ENCODE measurements around the gene GLI2. TPM values are rescaled to one million over a fixed set of nuclear protein-coding genes. Genes with fewer than 3 reads are reported as not detected.
A peak's percentile ranks its signal among the peaks of the same experiment; 100 is the strongest.

Gene GLI2
- total RNA-seq, 1 experiment from 2014 or later = 3.2 TPM

GRCh38 chr2:120769076-120769786 lies 33.6 kb downstream of the GLI2 start:
- no peak for DNase-seq (ENCODE audit: low read depth)

- no peak for DNase-seq (ENCODE audit: low read depth)
Measured at GRCh38 chr2:120769787-120770120, 34.1 kb downstream of the GLI2 start.

- DNase-seq (ENCODE audit: low read depth) = no peak
Measured at GRCh38 chr2:120770176-120770575, 34.5 kb downstream of the GLI2 start.

- DNase-seq (ENCODE audit: low read depth) = no peak
Measured at GRCh38 chr2:120770641-120771040, 35.0 kb downstream of the GLI2 start.

GRCh38 chr2:120771111-120771780 lies 35.6 kb downstream of the GLI2 start:
- DNase-seq (ENCODE audit: low read depth) = peak; percentile 99

DNA sequence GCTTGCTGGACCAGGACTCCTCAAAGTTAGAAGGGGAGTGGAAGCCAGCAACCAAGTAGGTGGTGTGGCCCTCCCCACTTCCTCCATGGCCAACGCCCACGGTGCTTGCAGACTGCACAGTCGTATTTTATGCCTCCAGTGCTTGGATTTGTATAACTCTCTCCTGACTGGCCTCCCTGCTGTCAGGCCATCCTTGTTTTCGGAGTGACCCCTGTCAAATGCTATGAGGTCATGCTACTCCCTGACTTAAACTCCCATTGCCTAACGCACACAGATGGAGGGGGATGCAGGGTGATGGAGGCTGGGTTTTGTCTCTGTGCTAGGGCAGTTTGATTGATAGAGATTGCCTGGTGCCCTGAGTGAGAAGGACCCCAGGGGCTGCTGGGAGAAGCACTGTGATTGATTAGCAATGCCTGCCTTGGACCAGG lies 36.1 kb downstream of the GLI2 start:
- DNase-seq (ENCODE audit: low read depth) = no peak

DNA sequence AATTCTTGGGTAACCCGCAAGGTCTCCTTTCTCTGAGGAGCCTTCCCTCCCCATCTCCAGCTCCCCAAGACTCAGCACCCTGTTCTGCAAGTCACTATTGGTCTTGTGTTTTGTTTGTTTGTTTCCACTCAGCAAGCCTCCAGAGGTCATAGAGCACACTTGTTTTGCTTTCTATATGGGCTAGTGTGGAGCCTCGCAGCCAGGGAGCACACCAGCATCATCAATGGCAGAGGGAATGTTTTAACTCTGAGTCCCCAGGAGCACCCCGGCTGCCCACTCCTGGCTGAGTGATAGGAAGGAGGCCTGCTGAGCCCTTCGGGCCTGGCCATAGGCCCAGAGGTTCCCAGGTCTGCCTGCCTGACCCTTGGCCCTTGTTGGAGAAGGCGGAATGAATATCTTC lies 36.6 kb downstream of the GLI2 start:
- DNase-seq (ENCODE audit: low read depth) = no peak

GRCh38 chr2:120773186-120773800 lies 37.6 kb downstream of the GLI2 start:
- DNase-seq (ENCODE audit: low read depth) = no peak

GRCh38 chr2:120774557-120775160 lies 39.0 kb downstream of the GLI2 start:
- DNase-seq (ENCODE audit: low read depth) = peak; percentile 45

DNA sequence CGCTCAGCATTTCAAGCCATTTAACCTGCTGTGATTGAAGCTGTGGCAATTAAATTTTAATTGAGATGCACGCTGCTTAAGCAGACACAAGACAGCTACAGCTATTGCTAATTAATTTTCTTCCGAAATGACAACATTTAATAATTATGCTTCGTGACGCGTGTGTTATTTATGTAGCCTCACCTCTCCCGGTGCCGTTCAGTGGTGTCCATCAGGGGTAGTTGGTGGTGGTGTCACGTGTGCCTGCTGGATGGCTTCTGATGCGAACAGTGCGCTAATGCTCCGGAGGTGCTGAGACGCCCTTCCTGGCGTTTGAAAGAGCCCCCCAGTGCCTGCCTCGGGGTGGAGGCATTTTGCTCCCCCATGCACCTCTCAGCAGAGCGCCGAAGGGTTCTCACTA lies 39.5 kb downstream of the GLI2 start:
- DNase-seq (ENCODE audit: low read depth) = no peak

DNA sequence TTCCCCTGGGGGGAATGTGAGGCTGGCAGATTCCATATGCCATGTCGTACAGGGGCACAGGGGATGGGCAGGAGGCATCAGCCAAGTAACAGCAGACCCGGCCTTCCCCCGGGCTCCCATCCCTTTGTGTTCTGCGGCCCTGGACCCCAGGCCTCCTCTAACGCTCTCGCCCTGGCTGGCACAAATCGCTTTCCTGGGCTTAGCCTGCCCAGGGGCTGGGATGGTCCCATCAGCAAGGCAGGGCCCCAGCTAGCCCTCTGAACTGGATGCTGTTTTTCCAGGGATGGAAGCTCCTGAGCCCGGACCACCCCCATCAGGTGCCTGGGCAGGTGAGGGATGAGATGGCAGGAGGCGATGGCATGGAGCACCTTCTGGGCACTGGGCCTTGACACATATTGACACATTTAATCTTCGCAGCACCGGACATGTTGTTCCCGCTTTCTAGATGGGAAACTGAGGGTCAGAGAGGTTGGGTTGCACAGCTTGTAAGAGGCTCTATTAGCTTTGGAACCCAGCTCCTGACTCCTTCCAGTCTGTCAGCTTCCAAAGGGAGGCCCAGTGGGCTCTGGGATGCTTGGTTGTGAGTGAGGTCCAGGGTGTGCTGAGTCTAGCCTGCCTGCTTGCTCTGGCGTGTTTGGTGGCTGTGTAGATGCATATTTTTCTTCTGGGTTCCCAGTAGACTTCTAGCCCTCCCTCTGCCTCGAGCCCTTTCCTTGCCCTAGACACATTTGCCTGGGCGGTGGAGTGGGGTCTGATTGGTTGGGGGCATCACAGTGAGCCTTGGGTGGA lies 40.3 kb downstream of the GLI2 start:
- DNase-seq (ENCODE audit: low read depth) = no peak

DNA sequence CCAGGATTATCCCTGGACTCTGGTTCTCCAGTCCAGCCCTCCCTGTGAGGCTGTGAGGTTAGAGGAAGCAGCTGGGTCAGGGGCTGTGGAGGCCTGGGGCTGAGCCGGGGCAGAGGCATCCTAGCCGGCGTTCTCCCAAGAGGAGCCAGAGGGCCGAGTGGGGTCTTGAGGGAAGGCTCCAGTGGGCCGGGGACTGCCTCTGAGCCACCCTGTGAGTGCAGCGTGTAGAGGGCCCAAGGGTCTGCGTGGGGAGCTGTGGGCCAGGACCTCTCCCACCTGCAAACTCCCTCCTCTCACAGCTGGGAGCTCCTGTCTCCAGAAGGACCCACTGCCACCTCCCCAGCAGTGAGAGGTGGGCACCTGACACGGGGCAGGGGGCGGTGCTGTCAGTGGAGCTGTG lies 41.0 kb downstream of the GLI2 start:
- DNase-seq (ENCODE audit: low read depth) = no peak

- no peak for DNase-seq (ENCODE audit: low read depth)
Measured at GRCh38 chr2:120777170-120777751, 41.6 kb downstream of the GLI2 start.

- no peak for DNase-seq (ENCODE audit: low read depth)
Measured at GRCh38 chr2:120777787-120778186, 42.1 kb downstream of the GLI2 start.

GRCh38 chr2:120778244-120778643 lies 42.6 kb downstream of the GLI2 start:
- DNase-seq (ENCODE audit: low read depth) = peak; percentile 39

DNA sequence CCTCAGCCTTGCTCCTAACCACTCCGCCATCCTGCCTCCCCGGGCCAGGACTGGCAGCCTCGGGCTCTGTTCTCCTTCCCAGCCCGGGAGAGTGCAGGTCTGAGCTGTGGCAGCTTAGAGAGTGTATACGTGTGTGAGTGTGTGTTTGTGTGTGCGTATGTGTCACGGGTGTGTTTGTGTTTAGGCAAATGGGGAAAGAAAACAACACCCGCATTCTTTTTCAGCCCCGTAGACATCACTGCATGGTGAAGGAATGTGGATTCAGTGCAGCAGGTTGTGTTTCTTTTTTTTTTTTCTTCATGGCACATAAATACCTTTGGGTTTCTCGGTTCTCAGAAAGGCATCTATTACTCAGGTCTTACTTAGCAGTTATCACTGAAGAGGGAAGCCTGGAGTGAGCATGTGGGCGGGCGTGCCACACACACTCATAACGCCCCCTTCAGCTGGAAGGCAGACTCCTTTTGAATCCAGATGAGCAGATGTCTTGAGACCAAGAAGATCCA lies 44.2 kb downstream of the GLI2 start:
- DNase-seq (ENCODE audit: low read depth) = peak; percentile 71

DNA sequence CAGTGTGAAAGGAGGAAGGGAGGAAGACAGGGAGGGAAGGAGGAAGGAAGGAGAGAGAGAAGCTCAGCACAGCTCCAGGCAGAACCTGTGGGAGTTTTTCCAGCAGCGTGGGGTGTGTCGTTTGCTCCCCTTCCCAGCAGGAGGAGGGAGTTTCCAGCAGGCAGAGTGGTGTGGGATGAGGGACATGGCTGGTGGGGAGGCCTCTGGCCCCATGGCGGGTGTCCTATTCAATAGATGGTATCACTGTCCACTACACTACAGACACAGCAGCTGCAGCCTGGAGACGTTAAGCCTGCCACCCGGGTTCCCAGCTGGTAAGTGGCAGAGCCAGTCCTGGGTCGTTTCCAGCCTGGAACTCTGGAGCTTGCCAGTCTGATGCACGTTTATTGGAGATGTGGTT lies 44.7 kb downstream of the GLI2 start:
- peak; percentile 31 for DNase-seq (ENCODE audit: low read depth)

- DNase-seq (ENCODE audit: low read depth) = peak; percentile 57
Measured at GRCh38 chr2:120783371-120783791, 47.7 kb downstream of the GLI2 start.

GRCh38 chr2:120783969-120784372 lies 48.3 kb downstream of the GLI2 start:
- DNase-seq (ENCODE audit: low read depth) = no peak
